Skeletal muscle satellite cell (primary cell): ENCODE data around the gene COX7B2.

Experiments
- H3K27me3 ChIP-seq: 2 replicates; pipeline ENCODE4 v1.7.0; 2013; ENCODE audit warnings: low read length; ENCODE audit not compliant: control insufficient read depth, insufficient read depth
- H3K36me3 ChIP-seq: 2 replicates; pipeline ENCODE4 v1.7.0; 2013; ENCODE audit warnings: mild to moderate bottlenecking, control low read depth, low read length; ENCODE audit not compliant: insufficient read depth
- H3K4me1 ChIP-seq: 2 replicates; pipeline ENCODE4 v1.7.0; 2013; ENCODE audit warnings: low read length; ENCODE audit not compliant: control insufficient read depth, insufficient read depth
- H3K4me2 ChIP-seq: 2 replicates; pipeline ENCODE4 v1.7.0; 2013; ENCODE audit warnings: mild to moderate bottlenecking, low read length
- H3K4me3 ChIP-seq: 2 replicates; pipeline ENCODE4 v1.7.0; 2013; ENCODE audit warnings: low read length
- H3K9ac ChIP-seq: 2 replicates; pipeline ENCODE4 v1.7.0; 2013; ENCODE audit warnings: mild to moderate bottlenecking, low read depth, low read length, moderate library complexity
- H3K9me3 ChIP-seq: replicated peaks from 2 replicates; pipeline ENCODE4 v1.7.0; 2013; ENCODE audit warnings: mild to moderate bottlenecking, control low read depth, low read length

Gene COX7B2

DNA sequence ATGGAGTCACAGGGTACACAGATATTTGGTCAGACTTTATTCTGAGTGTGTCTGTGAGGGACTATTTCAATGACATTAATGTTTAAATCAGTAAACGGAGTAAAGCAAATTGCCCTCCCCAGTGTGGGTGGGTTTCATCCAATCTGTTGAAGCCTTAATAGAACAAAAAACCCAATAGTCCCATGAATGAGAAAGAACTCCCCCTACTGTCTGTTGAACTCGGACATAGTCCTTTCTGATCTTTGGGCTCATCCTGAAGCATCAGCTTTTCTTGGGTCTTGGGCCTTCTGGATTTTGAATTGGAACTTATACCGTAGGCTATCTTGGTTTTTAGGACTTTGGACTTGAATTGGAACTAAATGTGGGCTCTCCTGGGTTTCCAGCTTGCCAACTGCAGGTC, 193.6 kb downstream of the COX7B2 start:
- no peaks in the 10 kb centered on the region for H3K36me3 ChIP-seq
- H3K4me2 ChIP-seq, result no peak overlapping the region
- no peak overlapping the region for H3K4me3 ChIP-seq
- H3K9ac ChIP-seq, result no peak overlapping the region
- H3K9me3 ChIP-seq, result no peaks in the 10 kb centered on the region
- H3K4me1 ChIP-seq, result no peaks in the 10 kb centered on the region
- no peaks in the 10 kb centered on the region for H3K27me3 ChIP-seq

DNA sequence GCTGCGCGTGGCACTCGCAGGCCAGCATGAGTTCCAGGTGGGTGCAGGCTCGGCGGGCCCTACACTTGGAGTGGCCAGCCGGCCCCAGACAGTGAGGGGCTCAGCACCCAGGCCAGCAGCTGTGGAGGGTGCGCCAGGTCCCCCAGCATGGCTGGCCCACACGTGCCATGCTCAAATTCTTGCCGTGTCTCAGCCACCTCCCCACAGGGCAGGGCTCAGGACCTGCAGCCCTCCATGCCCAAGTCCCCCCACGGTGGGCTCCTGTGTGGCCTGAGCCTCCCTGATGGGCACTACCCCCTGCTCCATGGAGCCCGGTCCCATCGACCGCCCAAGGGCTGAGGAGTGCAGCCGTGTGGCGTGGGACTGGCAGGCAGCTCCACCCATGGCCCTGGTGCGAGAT, 210.2 kb downstream of the COX7B2 start:
- H3K27me3 ChIP-seq, result no peaks in the 10 kb centered on the region
- H3K4me2 ChIP-seq, result no peak overlapping the region
- no peaks in the 10 kb centered on the region for H3K4me1 ChIP-seq
- peaks cover 3% of the 10 kb centered on the region for H3K9me3 ChIP-seq
- no peaks in the 10 kb centered on the region for H3K36me3 ChIP-seq
- no peak overlapping the region for H3K9ac ChIP-seq
- H3K4me3 ChIP-seq, result no peak overlapping the region
